RKO (cell line): ENCODE data around the gene EZR.

Experiments
- DNase-seq: peaks from one replicate; pipeline ENCODE4 v3.0.0-alpha.2; 2016; ENCODE audit warnings: low spot score

The EZR gene

DNA sequence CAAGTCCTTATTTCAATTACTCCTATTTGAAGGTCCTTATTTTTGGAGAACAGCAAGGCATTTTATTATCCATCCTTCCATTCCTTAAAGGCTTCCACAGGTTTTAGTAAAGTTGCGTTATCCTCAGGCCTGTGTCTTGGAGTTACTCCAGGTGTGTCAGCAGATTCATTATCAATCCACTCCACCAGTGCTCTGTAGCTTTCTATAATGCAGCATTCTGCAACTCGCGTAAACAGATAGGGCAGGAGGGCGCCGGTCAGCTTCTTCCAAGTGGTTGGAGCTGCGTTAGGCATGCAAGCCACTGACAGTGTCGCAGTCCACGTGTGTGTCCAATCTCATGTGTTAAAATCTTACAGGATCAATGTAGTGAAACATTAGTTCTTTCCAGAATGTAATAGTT is 93.5 kb downstream of the EZR start:
- DNase-seq, result no peak

DNA sequence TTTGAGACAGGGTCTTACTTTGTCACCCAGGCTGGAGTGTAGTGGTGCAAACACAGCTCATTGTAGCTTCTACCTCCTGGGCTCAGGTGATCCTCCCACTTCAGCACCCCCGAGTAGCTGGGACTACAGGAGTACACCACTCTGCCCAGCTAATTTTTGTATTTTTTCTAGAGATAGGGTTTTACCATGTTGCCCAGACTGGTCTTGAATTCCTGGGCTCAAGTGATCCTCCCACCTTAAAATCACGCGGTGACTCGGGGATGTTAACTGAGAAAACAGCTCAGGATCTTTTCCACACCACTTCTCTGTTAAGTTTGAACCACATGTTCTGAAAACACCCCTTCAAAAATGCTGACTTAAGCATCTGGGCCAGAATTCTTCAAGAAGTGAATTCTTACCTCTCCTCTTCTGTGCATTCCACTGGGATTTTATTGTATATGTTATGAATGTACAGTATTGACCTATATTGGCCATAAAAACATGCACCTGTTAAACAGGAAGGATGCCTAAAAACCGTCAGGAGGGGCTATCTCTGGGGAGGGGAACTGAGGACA is 96.9 kb downstream of the EZR start:
- DNase-seq, result no peak

DNA sequence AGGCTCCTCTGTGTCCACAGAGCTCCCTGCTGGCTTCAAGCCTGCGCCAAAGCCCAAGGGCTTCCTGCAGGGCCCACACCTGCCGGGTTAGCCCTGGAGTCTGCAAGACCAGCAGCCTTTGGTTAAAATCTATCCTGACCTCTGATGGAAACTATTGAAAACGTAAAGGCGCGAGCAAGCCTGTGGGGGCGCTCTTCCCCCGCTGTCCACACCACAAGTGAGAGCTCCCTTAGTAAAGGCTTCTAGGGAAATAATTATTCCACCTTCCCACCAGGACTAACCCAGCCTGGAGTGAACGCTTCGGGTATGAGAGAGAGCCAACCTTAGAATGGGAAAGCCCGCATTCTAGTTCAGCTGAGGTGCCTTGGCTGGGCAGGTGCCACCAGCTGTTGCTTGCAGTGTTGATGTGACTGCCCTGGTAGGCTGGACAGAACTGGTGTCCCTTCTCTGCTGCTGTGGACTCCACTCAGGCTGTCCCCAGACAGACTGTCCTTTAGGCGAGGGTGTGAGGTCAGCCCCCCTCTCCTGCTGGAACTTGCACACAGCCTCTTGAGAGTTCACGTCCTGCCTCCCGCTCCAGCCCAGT is 100.6 kb downstream of the EZR start:
- DNase-seq, result no peak

GRCh38 chr6:158717341-158718330 is 101.5 kb downstream of the EZR start:
- DNase-seq, result no peak
